K562 (cell line): ENCODE results near the gene LRRK2.

ENCODE experiments used
- CBX2 ChIP-seq: fragments of 200-600 bp; sonication (generic); IDR thresholded peaks from one replicate; pipeline ENCODE4 v1.6.1; 2012; ENCODE audit warnings: mild to moderate bottlenecking, low read length, inconsistent platforms; ENCODE audit not compliant: insufficient read depth, poor library complexity, severe bottlenecking
- CREM ChIP-seq: IDR thresholded peaks from 2 replicates; pipeline ENCODE4 v1.6.1; 2014; ENCODE audit warnings: antibody characterized with exemption, low read depth
- CTCF ChIP-seq, 3 experiments: IDR thresholded peaks in 2 of 3; conservative IDR thresholded peaks in 1 of 3; 2 replicates each; pipeline ENCODE4 v1.5.1; 2011 to 2012; ENCODE audit warnings: low read length in 3 of 3, mild to moderate bottlenecking in 3 of 3, control low read depth in 2 of 3, improper control_type of control experiment in 1 of 3, inconsistent platforms in 1 of 3, low read depth in 1 of 3, mixed read lengths in 1 of 3, moderate library complexity in 1 of 3; ENCODE audit not compliant: insufficient read depth in 2 of 3
- EGR1 ChIP-seq: fragments of 450-650 bp; conservative IDR thresholded peaks from 2 replicates; pipeline ENCODE4 v1.6.1; 2017; ENCODE audit warnings: mild to moderate bottlenecking
- FOS ChIP-seq: IDR thresholded peaks from 3 replicates; pipeline ENCODE4 v1.6.1; 2011; ENCODE audit not compliant: insufficient read length; ENCODE audit errors: extremely low read depth
- MAFK ChIP-seq: IDR thresholded peaks from 2 replicates; pipeline ENCODE4 v1.6.1; 2011; ENCODE audit warnings: low read length, improper control_type of control experiment
- MTF1 ChIP-seq: fragments of 250-450 bp; sonication (Bioruptor Pico); IDR thresholded peaks from 2 replicates; pipeline ENCODE4 v1.9.0; 2021; ENCODE audit warnings: moderate library complexity, mild to moderate bottlenecking, inconsistent platforms, borderline replicate concordance
- NUFIP1 ChIP-seq: fragments of 450-650 bp; IDR thresholded peaks from 2 replicates; pipeline ENCODE4 v1.6.1; 2018; ENCODE audit not compliant: partially characterized antibody
- PRPF4 ChIP-seq: fragments of 200-400 bp; formaldehyde crosslinking; IDR thresholded peaks from one replicate; pipeline ENCODE4 v1.6.1; 2017; ENCODE audit warnings: low read length, low read depth, mild to moderate bottlenecking; ENCODE audit not compliant: insufficient read depth, poor library complexity, severe bottlenecking
- SIN3A ChIP-seq, 2 experiments: fragments of 150-350 bp in 1 of 2; IDR thresholded peaks; 2 replicates each; pipeline ENCODE4 v1.6.1; 2011 to 2016; ENCODE audit warnings: borderline replicate concordance in 2 of 2, low read depth in 2 of 2, low read length in 2 of 2, mild to moderate bottlenecking in 2 of 2, moderate library complexity in 2 of 2; ENCODE audit not compliant: control insufficient read depth in 1 of 2
- SMC3 ChIP-seq: conservative IDR thresholded peaks from 2 replicates; pipeline ENCODE4 v1.6.1; 2011; ENCODE audit warnings: low read depth, low read length, improper control_type of control experiment; ENCODE audit not compliant: insufficient read depth
- U2AF2 ChIP-seq: fragments of 200-400 bp; formaldehyde crosslinking; optimal IDR thresholded peaks from 2 replicates; pipeline ENCODE3; 2017; ENCODE audit warnings: low read depth, mild to moderate bottlenecking, low read length

GRCh38 chr12:40253936-40254335 lies 29.1 kb downstream of the LRRK2 start:
- TF ChIP-seq MTF1 (no peak), MAFK (no peak), PRPF4 (no peak), CBX2 (no peak), FOS (no peak), U2AF2 (no peak), SMC3 (no peak), NUFIP1 (no peak), EGR1 (no peak), CTCF (IDR thresholded peaks at IDR 0.05 in 2 of 3, conservative IDR thresholded peaks at IDR 0.05 in 1 of 3; ENCODE audit: insufficient read depth in 2 of 3, low read depth in 1 of 3, low read length in 3 of 3) (no peak), CREM (no peak), SIN3A (IDR thresholded peaks at IDR 0.05; ENCODE audit: borderline replicate concordance in 2 of 2, control insufficient read depth in 1 of 2, low read depth in 2 of 2, low read length in 2 of 2) (no peak)
